MCF 10A (cell line): ENCODE measurements around the gene FGL2. TPM values are rescaled to one million over a fixed set of nuclear protein-coding genes. Genes with fewer than 3 reads are reported as not detected.
"Not testable (repeated sequence)": the region's sequence is repeated elsewhere in the genome, so short reads cannot be mapped to it uniquely, and the experiment has no call there.

ENCODE experiments used
- BruUV-seq: library from RNA; stranded (reverse); fragments of 400-500 nt; replicated peaks from 2 replicates; lab custom pipeline; 2021; lab: Mats Ljungman, UMichigan
- CTCF ChIA-PET: fragments of 300-600 bp; sonication (Branson Sonifier 250); formaldehyde crosslinking; extraction: SDS; loops from one replicate; lab custom pipeline; 2021; ENCODE audit warnings: antibody characterized with exemption, inconsistent platforms; lab: Yijun Ruan, JAX
- POLR2A ChIA-PET: fragments of 300-600, 350-650 bp; sonication (Branson Sonifier 250); formaldehyde crosslinking; extraction: SDS; loops from one replicate; lab custom pipeline; 2020; ENCODE audit warnings: antibody characterized with exemption, inconsistent platforms; lab: Yijun Ruan, JAX
- DNase-seq: peaks from one replicate; pipeline ENCODE4 v3.0.0-alpha.2; 2018; ENCODE audit not compliant: unreplicated experiment
- H3K27ac Mint-ChIP-seq: one replicate; pipeline ENCODE4 v1.8.0; 2022; ENCODE audit warnings: mild to moderate bottlenecking, low read depth, mixed read lengths; ENCODE audit not compliant: unreplicated experiment
- H3K27me3 Mint-ChIP-seq: one replicate; pipeline ENCODE4 v1.8.0; 2022; ENCODE audit warnings: mixed read lengths; ENCODE audit not compliant: insufficient read depth, unreplicated experiment
- H3K36me3 Mint-ChIP-seq: one replicate; pipeline ENCODE4 v1.8.0; 2022; ENCODE audit warnings: mild to moderate bottlenecking, moderate library complexity, mixed read lengths; ENCODE audit not compliant: insufficient read depth, unreplicated experiment
- H3K4me1 Mint-ChIP-seq: one replicate; pipeline ENCODE4 v1.8.0; 2022; ENCODE audit warnings: mixed read lengths; ENCODE audit not compliant: insufficient read depth, unreplicated experiment
- H3K4me3 Mint-ChIP-seq: one replicate; pipeline ENCODE4 v1.8.0; 2022; ENCODE audit warnings: mild to moderate bottlenecking, moderate library complexity, mixed read lengths; ENCODE audit not compliant: unreplicated experiment
- H3K9me3 Mint-ChIP-seq: one replicate; pipeline ENCODE4 v1.8.0; 2022; ENCODE audit warnings: mixed read lengths; ENCODE audit not compliant: unreplicated experiment
- intact Hi-C: fragments of 100-400 bp; cut with micrococcal nuclease; formaldehyde crosslinking; loops from 2 replicates; pipeline ENCODE4 v1.14.1; 2022
- total RNA-seq: library from RNA; stranded (reverse); gene quantifications from 2 replicates; pipeline ENCODE4 v1.2.3, GENCODE V29; 2022
- TF ChIP-seq, protein P1 (sequence below): fragments of 200-600 bp; IDR thresholded peaks from one replicate; pipeline ENCODE4 v1.8.0; 2022; ENCODE audit warnings: antibody characterized with exemption, mild to moderate bottlenecking; ENCODE audit not compliant: unreplicated experiment

FGL2 gene
- total RNA-seq, 1 experiment from 2014 or later = not detected

DNA sequence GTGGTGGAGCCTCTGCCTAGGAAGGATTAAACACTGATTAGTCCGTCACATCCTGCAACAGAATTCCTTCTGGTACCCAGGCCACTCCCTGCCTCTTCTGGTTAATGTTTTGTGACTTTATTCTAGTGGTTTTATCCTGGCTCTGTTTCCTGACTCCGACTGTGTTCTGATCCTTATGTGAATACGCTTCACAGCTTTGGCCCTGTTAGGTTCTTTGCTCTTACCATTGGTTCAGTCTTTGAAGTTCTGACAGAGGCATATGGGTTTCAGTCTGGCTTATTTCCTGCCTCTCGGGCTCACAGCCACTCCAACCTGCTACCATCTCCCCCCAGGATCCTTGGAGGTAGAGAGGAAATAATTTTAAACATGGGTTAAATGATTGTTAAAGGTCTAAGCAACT, 23.2 kb upstream of the FGL2 start:
- H3K27me3 Mint-ChIP-seq = no peaks in the 10 kb centered on the region
- no peaks in the 10 kb centered on the region for H3K36me3 Mint-ChIP-seq
- ChIA-PET CTCF (no interaction called here), POLR2A (no interaction called here)
- intact Hi-C loops = no loop called here
- H3K27ac Mint-ChIP-seq = no peak overlapping the region
- no peak for DNase-seq
- TF ChIP-seq, protein P1, sequence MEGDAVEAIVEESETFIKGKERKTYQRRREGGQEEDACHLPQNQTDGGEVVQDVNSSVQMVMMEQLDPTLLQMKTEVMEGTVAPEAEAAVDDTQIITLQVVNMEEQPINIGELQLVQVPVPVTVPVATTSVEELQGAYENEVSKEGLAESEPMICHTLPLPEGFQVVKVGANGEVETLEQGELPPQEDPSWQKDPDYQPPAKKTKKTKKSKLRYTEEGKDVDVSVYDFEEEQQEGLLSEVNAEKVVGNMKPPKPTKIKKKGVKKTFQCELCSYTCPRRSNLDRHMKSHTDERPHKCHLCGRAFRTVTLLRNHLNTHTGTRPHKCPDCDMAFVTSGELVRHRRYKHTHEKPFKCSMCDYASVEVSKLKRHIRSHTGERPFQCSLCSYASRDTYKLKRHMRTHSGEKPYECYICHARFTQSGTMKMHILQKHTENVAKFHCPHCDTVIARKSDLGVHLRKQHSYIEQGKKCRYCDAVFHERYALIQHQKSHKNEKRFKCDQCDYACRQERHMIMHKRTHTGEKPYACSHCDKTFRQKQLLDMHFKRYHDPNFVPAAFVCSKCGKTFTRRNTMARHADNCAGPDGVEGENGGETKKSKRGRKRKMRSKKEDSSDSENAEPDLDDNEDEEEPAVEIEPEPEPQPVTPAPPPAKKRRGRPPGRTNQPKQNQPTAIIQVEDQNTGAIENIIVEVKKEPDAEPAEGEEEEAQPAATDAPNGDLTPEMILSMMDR = no peak
- no peaks in the 10 kb centered on the region for H3K4me1 Mint-ChIP-seq
- BruUV-seq = no TSS peak
- no peaks in the 10 kb centered on the region for H3K9me3 Mint-ChIP-seq
- H3K4me3 Mint-ChIP-seq = no peak overlapping the region

DNA sequence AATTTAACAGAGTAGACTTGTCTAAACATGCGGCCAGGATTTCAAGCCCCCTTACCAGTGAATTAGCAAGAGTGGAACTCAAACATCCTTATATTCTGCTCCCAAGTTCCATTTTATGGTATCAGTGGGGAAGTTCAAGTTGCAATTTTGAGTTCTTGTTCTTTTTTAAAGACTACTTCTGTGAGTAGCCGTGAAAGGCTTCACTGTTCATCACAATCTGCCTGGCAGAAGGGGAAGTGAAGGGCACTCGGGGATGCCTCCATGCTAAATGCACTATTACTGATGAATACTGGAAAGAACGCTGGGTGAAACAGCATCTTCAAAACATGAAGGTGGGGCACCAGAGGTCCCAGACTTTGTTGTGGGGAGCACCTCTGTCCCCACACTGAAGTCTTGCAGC, 22.4 kb upstream of the FGL2 start:
- intact Hi-C loops = no loop called here
- DNase-seq = no peak
- ChIA-PET POLR2A (no interaction called here), CTCF (no interaction called here)
- no peaks in the 10 kb centered on the region for H3K27me3 Mint-ChIP-seq
- no peaks in the 10 kb centered on the region for H3K36me3 Mint-ChIP-seq
- BruUV-seq = no TSS peak
- H3K9me3 Mint-ChIP-seq = no peaks in the 10 kb centered on the region
- H3K4me1 Mint-ChIP-seq = no peaks in the 10 kb centered on the region
- no peak overlapping the region for H3K27ac Mint-ChIP-seq
- no peak overlapping the region for H3K4me3 Mint-ChIP-seq
- TF ChIP-seq, protein P1 = no peak

DNA sequence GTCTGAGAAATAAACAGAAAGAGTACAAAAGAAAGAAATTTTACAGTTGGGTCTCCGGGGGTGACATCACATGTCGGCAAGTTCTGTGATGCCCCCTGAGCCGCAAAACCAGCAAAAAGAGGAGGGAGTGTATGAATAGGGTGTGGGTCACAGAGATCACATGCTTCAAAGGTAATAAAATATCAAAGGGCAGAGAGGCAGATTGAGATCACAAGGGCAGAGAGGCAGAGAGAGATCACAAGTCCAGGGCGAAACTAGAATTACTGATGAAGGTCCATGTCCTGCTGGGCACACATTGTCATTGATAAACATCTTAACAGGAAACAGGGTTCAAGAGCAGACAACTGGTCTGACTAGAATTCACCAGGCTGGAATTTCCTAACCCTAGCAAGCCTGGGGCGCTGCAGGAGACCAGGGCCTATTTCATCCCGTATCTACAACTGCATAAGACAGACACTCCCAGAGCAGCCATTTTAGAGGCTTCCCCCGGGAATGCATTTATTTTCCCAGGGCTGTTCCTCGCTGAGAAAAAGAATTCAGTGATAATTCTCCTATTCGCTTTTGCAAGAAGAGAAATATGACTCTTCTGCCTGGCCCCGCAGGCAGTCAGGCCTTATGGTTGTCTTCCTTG, 20.2 kb upstream of the FGL2 start:
- H3K9me3 Mint-ChIP-seq, intact Hi-C loops, H3K27me3 Mint-ChIP-seq, H3K27ac Mint-ChIP-seq, H3K4me3 Mint-ChIP-seq, H3K36me3 Mint-ChIP-seq, H3K4me1 Mint-ChIP-seq, CTCF ChIA-PET, DNase-seq, BruUV-seq, POLR2A ChIA-PET: not testable (repeated sequence)

DNA sequence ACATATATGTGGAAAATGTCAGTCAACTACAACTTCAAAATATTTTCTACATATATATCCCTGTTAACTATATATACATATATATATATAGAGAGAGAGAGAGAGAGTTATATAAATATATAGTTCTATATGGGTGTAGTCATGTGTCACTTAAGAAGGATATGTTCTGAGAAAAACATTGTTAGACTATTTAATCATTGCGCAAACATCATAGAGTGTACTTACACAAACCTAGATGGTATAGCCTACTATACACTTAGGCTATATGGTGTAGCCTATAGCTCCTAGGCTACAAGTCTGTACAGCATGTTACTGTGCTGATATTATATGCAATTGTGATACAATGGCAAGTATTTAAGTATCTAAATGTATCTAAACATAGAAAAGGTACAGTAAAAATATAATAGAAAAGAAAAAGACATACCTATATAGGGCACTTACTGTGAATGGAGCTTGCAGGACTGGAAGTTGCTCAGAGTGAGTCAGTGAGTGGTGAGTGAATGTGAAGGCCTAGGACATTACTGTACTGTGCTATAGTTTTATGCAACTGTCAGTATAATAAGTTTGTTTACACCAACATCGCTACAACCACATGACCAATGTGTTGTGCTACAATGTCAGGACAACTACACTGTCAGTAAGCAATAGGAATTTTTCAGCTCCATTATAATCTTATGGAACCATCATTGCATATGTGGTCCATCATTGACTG, 18.0 kb upstream of the FGL2 start:
- CTCF ChIA-PET = interaction anchor here (0.6 to 1.6 kb wide), 3 partner anchors 20 to 259 kb away, joined by 3 read pairs; no protein-coding TSS in a partner anchor
- Mint-ChIP-seq H3K4me3 (no peak overlapping the region), H3K27ac (no peak overlapping the region), H3K4me1 (no peaks in the 10 kb centered on the region), H3K36me3 (no peaks in the 10 kb centered on the region), H3K9me3 (no peaks in the 10 kb centered on the region), H3K27me3 (no peaks in the 10 kb centered on the region)
- TF ChIP-seq, protein P1 = no peak
- intact Hi-C loops = no loop called here
- DNase-seq = no peak
- BruUV-seq = no TSS peak
- POLR2A ChIA-PET = interaction anchor here (0.6 kb wide), 1 partner anchor 24 kb away, joined by 4 read pairs; no protein-coding TSS in a partner anchor
